K562 (cell line): ENCODE data around the gene BAD. TPM values are rescaled to one million over a fixed set of nuclear protein-coding genes. Genes with fewer than 3 reads are reported as not detected.

ENCODE experiments used
- ATAC-seq: fragments of 200-7000 bp; cut with Tn5 transposase; 3 replicates; pipeline ENCODE4 v1.9.1; 2020; ENCODE audit warnings: moderate library complexity
- BruUV-seq: library from RNA; stranded (reverse); fragments of 400-500 nt; replicated peaks from 2 replicates; lab custom pipeline; 2021; lab: Mats Ljungman, UMichigan
- CTCF ChIA-PET: fragments of 300-600 bp; formaldehyde crosslinking; extraction: SDS; loops from one replicate; lab custom pipeline; 2021; ENCODE audit warnings: low intra/inter-chr PET ratio; lab: Yijun Ruan, JAX
- POLR2A ChIA-PET: fragments of 300-600, 350-650 bp; sonication (Branson Sonifier 250); formaldehyde crosslinking; extraction: SDS; loops from one replicate; lab custom pipeline; 2021; ENCODE audit warnings: antibody characterized with exemption, inconsistent platforms; lab: Yijun Ruan, JAX
- DNase-seq, 4 experiments: peaks; one replicate each; pipeline versions ENCODE4 v3.0.0 to v3.0.0-alpha.2; 2011 to 2018; ENCODE audit warnings: low spot score in 3 of 4, mixed read lengths in 3 of 4; ENCODE audit errors: extremely low read depth in 1 of 4
- FAIRE-seq: peaks from 2 replicates; lab custom pipeline; 2011; peaks lifted over from hg19 to GRCh38; lab: Jason Lieb, UNC
- H2AFZ ChIP-seq: 2 replicates; pipeline ENCODE4 v1.6.0; 2011; ENCODE audit warnings: low read depth, low read length, control low read depth, inconsistent platforms
- H3K27ac ChIP-seq: fragments of 200-600 bp; 3 replicates; pipeline ENCODE4 v1.8.0; 2011; ENCODE audit warnings: low read depth, mild to moderate bottlenecking, control low read depth, inconsistent platforms, low read length, moderate library complexity, mixed read lengths; ENCODE audit errors: extremely low read depth
- H3K27me3 ChIP-seq, 2 experiments: fragments of 300-600 bp in 1 of 2; 2 replicates in 1 of 2; 3 replicates in 1 of 2; pipeline versions ENCODE4 v1.6.0 to v1.8.0; 2011; ENCODE audit warnings: inconsistent platforms in 2 of 2, low read length in 2 of 2, mild to moderate bottlenecking in 1 of 2, mixed read lengths in 1 of 2, moderate library complexity in 1 of 2; ENCODE audit not compliant: control insufficient read depth in 2 of 2, insufficient read depth in 2 of 2
- H3K36me3 ChIP-seq: fragments of 300-600 bp; 3 replicates; pipeline ENCODE4 v1.8.0; 2011; ENCODE audit warnings: mild to moderate bottlenecking, low read length, inconsistent platforms; ENCODE audit not compliant: control insufficient read depth, insufficient read depth
- H3K4me1 ChIP-seq, 2 experiments: fragments of 200-600 bp in 1 of 2; replicated peaks in 1 of 2; 2 replicates in 1 of 2; 3 replicates in 1 of 2; pipeline versions ENCODE4 v1.5.1 to v1.8.0; 2011; ENCODE audit warnings: inconsistent platforms in 2 of 2, low read length in 2 of 2, mild to moderate bottlenecking in 1 of 2, mixed read lengths in 1 of 2, moderate library complexity in 1 of 2; ENCODE audit not compliant: control insufficient read depth in 2 of 2, insufficient read depth in 2 of 2
- H3K4me2 ChIP-seq: 2 replicates; pipeline ENCODE4 v1.6.1; 2011; ENCODE audit warnings: low read length, control low read depth, inconsistent platforms, mixed read lengths; ENCODE audit not compliant: insufficient read depth
- H3K4me3 ChIP-seq: fragments of 200-600 bp; sonication (generic), shearing (Covaris generic); 2 replicates; pipeline ENCODE4 v1.5.1; 2016; ENCODE audit warnings: control low read depth, inconsistent platforms
- H3K79me2 ChIP-seq: fragments of 200-600 bp; 3 replicates; pipeline ENCODE4 v1.8.0; 2011; ENCODE audit warnings: low read length, inconsistent platforms; ENCODE audit not compliant: control insufficient read depth, insufficient read depth
- H3K9ac ChIP-seq, 2 experiments: 2 replicates each; pipeline versions ENCODE4 v1.6.0 to v1.6.1; 2011; ENCODE audit warnings: low read depth in 2 of 2, low read length in 2 of 2, control low read depth in 1 of 2, inconsistent platforms in 1 of 2, mild to moderate bottlenecking in 1 of 2, mixed read lengths in 1 of 2; ENCODE audit not compliant: insufficient read depth in 1 of 2
- H3K9me1 ChIP-seq: one replicate; pipeline ENCODE4 v1.6.0; 2011; ENCODE audit warnings: inconsistent platforms, mild to moderate bottlenecking, low read length, moderate library complexity; ENCODE audit not compliant: control insufficient read depth, insufficient read depth
- H3K9me3 ChIP-seq: replicated peaks from 2 replicates; pipeline ENCODE4 v1.5.1; 2011; ENCODE audit warnings: low read depth, low read length, inconsistent platforms; ENCODE audit not compliant: control insufficient read depth, insufficient read depth
- H4K20me1 ChIP-seq: replicated peaks from 2 replicates; pipeline ENCODE4 v1.6.1; 2011; ENCODE audit warnings: low read length, inconsistent platforms, mixed read lengths; ENCODE audit not compliant: control insufficient read depth, insufficient read depth
- GATA2 ChIP-seq: sonication (generic); formaldehyde crosslinking; IDR thresholded peaks from 2 replicates; pipeline ENCODE4 v1.4.0; 2020; ENCODE audit warnings: mild to moderate bottlenecking, missing genetic modification reagents
- MYNN ChIP-seq, 2 experiments: sonication (generic); formaldehyde crosslinking in 1 of 2; IDR thresholded peaks; 2 replicates each; pipeline versions ENCODE4 v1.5.0 to v1.6.1; 2016 to 2020; ENCODE audit warnings: antibody characterized with exemption in 1 of 2, missing genetic modification reagents in 1 of 2
- RBFOX2 ChIP-seq: fragments of 200-400 bp; formaldehyde crosslinking; IDR thresholded peaks from 2 replicates; pipeline ENCODE4 v1.6.1; 2017; ENCODE audit warnings: low read depth, mild to moderate bottlenecking, low read length, moderate library complexity
- RBM39 ChIP-seq: fragments of 200-400 bp; formaldehyde crosslinking; optimal IDR thresholded peaks from 2 replicates; pipeline ENCODE3; 2018; ENCODE audit warnings: low read depth, low read length
- SP2 ChIP-seq: IDR thresholded peaks from 2 replicates; pipeline ENCODE4 v1.6.1; 2011; ENCODE audit warnings: mild to moderate bottlenecking, low read depth, low read length, moderate library complexity; ENCODE audit not compliant: poor library complexity, severe bottlenecking; ENCODE audit errors: extremely low read depth
- ZNF766 ChIP-seq: fragments of 200-800 bp; sonication (Bioruptor generic); conservative IDR thresholded peaks from 2 replicates; pipeline ENCODE4 v1.6.1; 2016; ENCODE audit warnings: missing genetic modification characterization, missing compliant biosample characterization
- ZNF79 ChIP-seq: fragments of 250-450 bp; sonication (Bioruptor Pico); IDR thresholded peaks from 2 replicates; pipeline ENCODE4 v1.4.0; 2020; ENCODE audit warnings: low read depth, mild to moderate bottlenecking, moderate library complexity
- WGBS: fragments of 100-300 bp; shearing (Covaris generic); methylation state at CpG from one replicate; pipeline ENCODE4 v1.1.6; 2016; ENCODE audit warnings: low coverage, mixed read lengths; ENCODE audit not compliant: insufficient coverage; ENCODE audit errors: missing lambda C conversion rate; 5-methylcytosine and 5-hydroxymethylcytosine counted together
- in situ Hi-C: fragments of 300-500 bp; cut with MboI; formaldehyde crosslinking; loops from 4 replicates; pipeline ENCODE4 v1.15.0; 2018; ENCODE audit warnings: inconsistent platforms, mixed read lengths
- intact Hi-C: fragments of 100-400 bp; cut with micrococcal nuclease; formaldehyde crosslinking; loops from 2 replicates; pipeline ENCODE4 v1.14.2; 2022
- polyA plus RNA-seq, 8 experiments: library from polyadenylated mRNA; depleted of rRNA in 4 of 8; stranded (reverse) in 5 of 8; unstranded in 3 of 8; fragments of >200 nt; fragmentation: Nextera tagmentation in 2 of 8; fragmentation: Illumina TruSeq in 1 of 8; extraction: Ambion mirVana in 2 of 8; extraction: Trizol in 1 of 8; gene quantifications; 2 replicates each; pipeline versions ENCODE4 v1.2.1 to v1.2.3, GENCODE V29; 2011 to 2014; ENCODE audit warnings: inconsistent platforms in 1 of 8, missing spikeins in 1 of 8
- total RNA-seq, 7 experiments: library from RNA; depleted of rRNA in 6 of 7; stranded (reverse); fragments of >200 nt in 6 of 7; fragmentation: Illumina TruSeq in 2 of 7; extraction: Trizol in 2 of 7; gene quantifications; 2 replicates each; pipeline versions ENCODE4 v1.2.1 to v1.2.3, GENCODE V29; 2011 to 2021; ENCODE audit warnings: low replicate concordance in 1 of 7

BAD gene
- total and polyA plus RNA-seq, 9 of the 15 experiments (the other 6 are each of a cell fraction or from before 2014, with no cell fraction given) = 0.61 to 45.6 (median 11.8) TPM

DNA sequence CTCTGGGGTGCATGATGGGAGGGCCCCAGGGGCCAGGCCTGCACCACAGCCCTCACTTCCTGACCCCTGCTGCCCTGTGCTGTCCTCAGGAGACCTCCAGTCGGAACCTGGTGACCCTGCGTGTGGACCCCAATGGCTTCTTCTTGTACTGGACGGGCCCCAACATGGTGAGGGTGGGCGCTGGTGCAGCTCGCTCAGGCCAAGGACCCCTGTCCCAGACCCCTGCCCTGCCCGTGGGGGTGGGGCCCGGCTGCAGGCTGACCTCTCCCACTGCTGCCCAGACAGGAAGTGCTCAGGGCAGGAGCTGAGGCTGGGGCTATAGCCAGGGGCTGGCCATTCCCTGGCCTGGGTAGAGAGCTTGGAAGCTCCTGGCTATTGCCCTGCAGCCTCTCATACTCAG is 30.1 kb downstream of the BAD start (continued):
- no peak for TF ChIP-seq RBM39
- no peak for TF ChIP-seq MYNN (IDR thresholded peaks at IDR 0.05)
- no peak for TF ChIP-seq MYNN (CRISPR knock-in tag; IDR thresholded peaks at IDR 0.05)
- TF ChIP-seq SP2 = no peak
- TF ChIP-seq ZNF766 (CRISPR knock-in tag) = no peak
- TF ChIP-seq GATA2 (CRISPR knock-in tag) = no peak
- 0 out of 2 replicates have a peak, but pooled peaks have one; percentile 37 for TF ChIP-seq RBFOX2
- TF ChIP-seq, all 486 proteins: peak for 2

- FAIRE-seq = no peak
- Histone ChIP-seq H3K9me1 (no peaks in the 10 kb centered on the region), H3K4me1 (peaks cover 21 to 78% of the 10 kb centered on the region in 2 experiments), H3K4me2 (no peak overlapping the region), H3K79me2 (peaks cover 27% of the 10 kb centered on the region), H4K20me1 (peaks cover 7% of the 10 kb centered on the region), H3K27me3 (no peaks in the 10 kb centered on the region), H3K4me3 (no peak overlapping the region), H3K9ac (0 out of 4 replicates have a peak overlapping the region, but pooled peaks of 1 of the 2 experiments have one; percentile 53), H3K27ac (no peak overlapping the region), H3K36me3 (peaks cover 47% of the 10 kb centered on the region; the same call in 2 of the 3 replicates), H2AFZ (no peak overlapping the region), H3K9me3 (no peaks in the 10 kb centered on the region)
- ChIA-PET POLR2A (interaction anchor here (0.5 to 0.7 kb wide), 3 partner anchors 8 to 294 kb away, joined by 3 to 5 read pairs (median 4); no protein-coding TSS in a partner anchor), CTCF (no interaction called here)
- in situ Hi-C loops = no loop called here
- BruUV-seq = no TSS peak
- WGBS = 88% methylated on average over 5 of the region's 5 CpGs
- ATAC-seq = no peak
- no peak for DNase-seq
- intact Hi-C loops = no loop called here
- TF ChIP-seq ZNF79 = no peak
These were observed 31.0 kb downstream of the BAD start for GRCh38 chr11:64253481-64253880.
